Fibroblast of lung (primary cell): Measurements from ENCODE around the gene SUPT20HL2. TPM values are rescaled to one million over a fixed set of nuclear protein-coding genes. Genes with fewer than 3 reads are reported as not detected.

ENCODE experiments used
- DNase-seq, 2 donors: peaks; one replicate each; pipeline versions ENCODE4 v3.0.0 to v3.0.0-alpha.2; 2010; ENCODE audit warnings: low read depth in 2 of 2
- H2AFZ ChIP-seq: 2 replicates; pipeline ENCODE4 v1.5.1; 2012; ENCODE audit warnings: low read length, control low read depth, inconsistent platforms
- H3K27ac ChIP-seq: 2 replicates; pipeline ENCODE4 v1.5.1; 2011; ENCODE audit warnings: low read length, control low read depth; ENCODE audit not compliant: insufficient read depth
- H3K27me3 ChIP-seq: 2 replicates; pipeline ENCODE4 v1.5.1; 2011; ENCODE audit warnings: mild to moderate bottlenecking, low read length; ENCODE audit not compliant: control insufficient read depth, insufficient read depth
- H3K36me3 ChIP-seq: 2 replicates; pipeline ENCODE4 v1.5.1; 2011; ENCODE audit warnings: low read length; ENCODE audit not compliant: control insufficient read depth, insufficient read depth
- H3K4me1 ChIP-seq: 2 replicates; pipeline ENCODE4 v1.5.1; 2011; ENCODE audit warnings: low read length; ENCODE audit not compliant: control insufficient read depth, insufficient read depth; ENCODE audit errors: extremely low read depth
- H3K4me2 ChIP-seq: 2 replicates; pipeline ENCODE4 v1.5.1; 2011; ENCODE audit warnings: low read length, control low read depth; ENCODE audit not compliant: insufficient read depth; ENCODE audit errors: extremely low read depth
- H3K4me3 ChIP-seq, 4 experiments: fragments of 200-600 bp in 1 of 4; sonication (generic) in 1 of 4; replicated peaks in 1 of 4; 2 replicates each; pipeline ENCODE4 v1.5.1; 2011 to 2016; ENCODE audit warnings: low read length in 4 of 4, low read depth in 3 of 4, mild to moderate bottlenecking in 3 of 4, control low read depth in 2 of 4, inconsistent platforms in 1 of 4, mixed read lengths in 1 of 4; ENCODE audit not compliant: insufficient read depth in 1 of 4; ENCODE audit errors: control extremely low read depth in 1 of 4
- H3K79me2 ChIP-seq: 2 replicates; pipeline ENCODE4 v1.5.1; 2012; ENCODE audit warnings: mild to moderate bottlenecking, low read length, inconsistent platforms; ENCODE audit not compliant: control insufficient read depth, insufficient read depth
- H3K9ac ChIP-seq: 2 replicates; pipeline ENCODE4 v1.5.1; 2011; ENCODE audit warnings: mild to moderate bottlenecking, low read length, control low read depth; ENCODE audit not compliant: insufficient read depth
- H3K9me3 ChIP-seq: 2 replicates; pipeline ENCODE4 v1.5.1; 2012; ENCODE audit warnings: low read depth, low read length; ENCODE audit not compliant: control insufficient read depth, insufficient read depth
- H4K20me1 ChIP-seq: 2 replicates; pipeline ENCODE4 v1.5.1; 2011; ENCODE audit warnings: low read length; ENCODE audit not compliant: control insufficient read depth, insufficient read depth; ENCODE audit errors: extremely low read depth
- EZH2 ChIP-seq: IDR thresholded peaks from 2 replicates; pipeline ENCODE4 v1.5.1; 2012; ENCODE audit warnings: low read length, control low read depth, mild to moderate bottlenecking; ENCODE audit errors: missing control alignments
- polyA plus RNA-seq, 2 donors: library from polyadenylated mRNA; depleted of rRNA in 1 of 2; stranded (reverse) in 1 of 2; unstranded in 1 of 2; fragments of >200 nt; gene quantifications; 2 replicates each; pipeline ENCODE4 v1.2.1, GENCODE V29; 2011 to 2012; ENCODE audit warnings: missing spikeins in 1 of 2
- total RNA-seq: library from RNA; depleted of rRNA; stranded (reverse); fragments of >200 nt; gene quantifications from 2 replicates; pipeline ENCODE4 v1.2.1, GENCODE V29; 2014
- TF ChIP-seq, protein P1 (sequence below), 2 donors: IDR thresholded peaks in 1 of 2; conservative IDR thresholded peaks in 1 of 2; 1 replicate in 1 of 2; 2 replicates in 1 of 2; pipeline ENCODE4 v1.5.1; 2011 to 2012; ENCODE audit warnings: low read length in 2 of 2, control low read depth in 1 of 2, inconsistent platforms in 1 of 2, low read depth in 1 of 2, mild to moderate bottlenecking in 1 of 2

Gene SUPT20HL2
- total and polyA plus RNA-seq, 2 donors (not counting 1 experiment from before 2014, with no cell fraction given) = not detected

DNA sequence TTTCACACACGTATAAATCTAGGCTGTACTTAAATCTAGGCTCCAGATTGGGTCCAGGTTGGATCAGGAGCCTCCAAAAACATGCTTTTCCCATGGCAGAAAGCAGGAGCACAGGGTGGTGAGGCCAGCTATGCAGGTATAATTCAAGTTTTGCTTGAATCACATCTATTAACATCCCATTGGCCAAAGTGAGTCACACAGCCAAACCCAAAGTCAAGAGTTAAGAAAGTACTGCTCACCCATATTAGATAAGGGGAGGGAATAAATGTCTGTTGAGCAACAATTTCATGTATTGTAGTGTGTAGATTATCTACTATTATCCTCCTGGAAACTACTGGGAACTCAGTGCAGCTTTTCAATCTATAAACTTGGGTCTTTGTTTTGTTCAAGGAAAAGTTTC, 12.8 kb downstream of the SUPT20HL2 start:
- TF ChIP-seq EZH2 = no peak
- TF ChIP-seq, protein P1, sequence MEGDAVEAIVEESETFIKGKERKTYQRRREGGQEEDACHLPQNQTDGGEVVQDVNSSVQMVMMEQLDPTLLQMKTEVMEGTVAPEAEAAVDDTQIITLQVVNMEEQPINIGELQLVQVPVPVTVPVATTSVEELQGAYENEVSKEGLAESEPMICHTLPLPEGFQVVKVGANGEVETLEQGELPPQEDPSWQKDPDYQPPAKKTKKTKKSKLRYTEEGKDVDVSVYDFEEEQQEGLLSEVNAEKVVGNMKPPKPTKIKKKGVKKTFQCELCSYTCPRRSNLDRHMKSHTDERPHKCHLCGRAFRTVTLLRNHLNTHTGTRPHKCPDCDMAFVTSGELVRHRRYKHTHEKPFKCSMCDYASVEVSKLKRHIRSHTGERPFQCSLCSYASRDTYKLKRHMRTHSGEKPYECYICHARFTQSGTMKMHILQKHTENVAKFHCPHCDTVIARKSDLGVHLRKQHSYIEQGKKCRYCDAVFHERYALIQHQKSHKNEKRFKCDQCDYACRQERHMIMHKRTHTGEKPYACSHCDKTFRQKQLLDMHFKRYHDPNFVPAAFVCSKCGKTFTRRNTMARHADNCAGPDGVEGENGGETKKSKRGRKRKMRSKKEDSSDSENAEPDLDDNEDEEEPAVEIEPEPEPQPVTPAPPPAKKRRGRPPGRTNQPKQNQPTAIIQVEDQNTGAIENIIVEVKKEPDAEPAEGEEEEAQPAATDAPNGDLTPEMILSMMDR (conservative IDR thresholded peaks at IDR 0.05 in 1 of 2, IDR thresholded peaks at IDR 0.05 in 1 of 2; ENCODE audit: low read depth in 1 of 2, low read length in 2 of 2) = no peak
- Histone ChIP-seq H3K79me2 (no peaks in the 10 kb centered on the region), H3K27ac (no peak overlapping the region), H3K9me3 (no peaks in the 10 kb centered on the region), H3K27me3 (no peaks in the 10 kb centered on the region), H4K20me1 (no peaks in the 10 kb centered on the region), H3K9ac (no peak overlapping the region), H3K4me3 (no peak overlapping the region), H3K4me2 (no peak overlapping the region), H2AFZ (no peak overlapping the region), H3K4me1 (no peaks in the 10 kb centered on the region), H3K36me3 (no peaks in the 10 kb centered on the region)
- DNase-seq = peak in 1 of 2 donors; percentile 2

DNA sequence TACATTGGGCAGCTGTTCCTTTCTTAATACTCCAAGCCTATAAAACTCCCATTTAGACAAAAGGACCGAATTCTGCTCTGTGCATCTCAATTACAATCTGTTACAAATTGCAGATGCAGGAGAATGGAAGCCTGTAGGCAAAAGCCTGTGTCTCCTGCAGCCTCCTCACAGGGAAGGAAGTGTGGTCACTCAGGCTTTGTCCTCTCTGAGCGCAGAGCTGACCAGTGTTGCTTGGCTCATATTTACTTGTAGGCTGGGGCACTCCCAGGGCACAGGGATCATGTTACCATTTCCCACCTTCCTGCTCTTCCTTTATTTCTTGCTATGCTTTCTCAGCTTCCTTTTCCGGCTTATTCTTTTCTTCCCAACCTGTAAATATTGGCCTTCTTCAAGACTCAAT, 15.7 kb downstream of the SUPT20HL2 start:
- no peaks in the 10 kb centered on the region for H3K79me2 ChIP-seq
- no peak overlapping the region for H3K27ac ChIP-seq
- no peaks in the 10 kb centered on the region for H4K20me1 ChIP-seq
- no peaks in the 10 kb centered on the region for H3K36me3 ChIP-seq
- H3K4me2 ChIP-seq = no peak overlapping the region
- H3K9ac ChIP-seq = no peak overlapping the region
- H3K9me3 ChIP-seq = no peaks in the 10 kb centered on the region
- no peak overlapping the region for H2AFZ ChIP-seq
- TF ChIP-seq EZH2 = no peak
- DNase-seq = peak in 1 of 2 donors; percentile 19
- H3K27me3 ChIP-seq = no peaks in the 10 kb centered on the region
- H3K4me3 ChIP-seq = no peak overlapping the region
- H3K4me1 ChIP-seq = no peaks in the 10 kb centered on the region

DNA sequence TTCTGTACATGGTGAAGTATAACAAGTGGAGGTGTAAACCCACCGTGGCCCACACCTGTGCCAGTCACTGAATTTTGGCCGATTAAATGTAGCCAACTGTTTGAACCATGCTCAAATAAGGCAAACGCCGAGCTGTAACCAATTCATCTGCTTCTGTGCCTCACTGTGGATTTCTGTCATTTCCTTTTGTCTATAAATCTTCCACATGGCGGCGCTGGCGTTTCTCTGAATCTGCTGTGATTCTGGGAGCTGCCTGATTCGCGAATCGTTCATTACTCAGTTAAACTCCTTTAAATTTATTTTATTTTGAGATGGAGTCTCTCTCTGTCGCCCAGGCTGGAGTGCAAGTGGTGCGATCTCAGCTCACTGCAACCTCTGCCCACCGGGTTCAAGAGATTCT, 19.2 kb downstream of the SUPT20HL2 start:
- no peak overlapping the region for H2AFZ ChIP-seq
- no peak for DNase-seq
- no peaks in the 10 kb centered on the region for H3K27me3 ChIP-seq

More for the DNA sequence above, 19.2 kb downstream of the SUPT20HL2 start:
- Histone ChIP-seq H4K20me1 (no peaks in the 10 kb centered on the region), H3K27ac (no peak overlapping the region), H3K9me3 (no peaks in the 10 kb centered on the region), H3K4me1 (no peaks in the 10 kb centered on the region), H3K79me2 (no peaks in the 10 kb centered on the region), H3K36me3 (no peaks in the 10 kb centered on the region), H3K4me3 (no peak overlapping the region), H3K4me2 (no peak overlapping the region), H3K9ac (no peak overlapping the region)
- TF ChIP-seq EZH2 = no peak
- TF ChIP-seq, protein P1 (conservative IDR thresholded peaks at IDR 0.05 in 1 of 2, IDR thresholded peaks at IDR 0.05 in 1 of 2; ENCODE audit: low read depth in 1 of 2, low read length in 2 of 2) = no peak
